ENCODE data around the gene RERE. TPM values are rescaled to one million over a fixed set of nuclear protein-coding genes. Genes with fewer than 3 reads are reported as not detected.

The RERE gene
- total RNA-seq, 1 experiment from 2014 or later: 40.6 TPM

DNA sequence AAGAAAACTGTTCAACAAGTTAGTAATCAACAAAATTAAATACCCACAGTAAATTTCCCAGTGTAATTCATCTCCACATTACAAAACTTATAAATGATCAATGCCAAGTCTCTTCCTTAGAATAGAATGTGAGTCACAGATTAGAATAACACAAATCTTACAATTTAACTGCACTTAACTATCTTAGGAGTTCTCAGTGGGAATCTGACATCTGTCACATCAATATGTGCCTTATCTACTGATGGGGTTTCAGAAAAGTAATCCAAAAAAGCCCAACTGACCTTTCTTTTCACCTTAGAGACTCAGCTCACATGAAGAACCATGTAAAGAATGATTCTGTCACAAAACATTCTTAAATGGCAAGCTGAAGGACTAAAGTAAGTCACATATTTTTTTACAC is 141.4 kb downstream of the RERE start:
- no peaks in the 10 kb centered on the region for H3K9me2 ChIP-seq (ENCODE audit: insufficient read depth)
- POLR2A ChIA-PET: no interaction called here
- no peak overlapping the region for H3K4me3 ChIP-seq (replicated peaks in 1 of 2; ENCODE audit: low read depth in 1 of 2, low read length in 2 of 2)
- H3K27ac ChIP-seq (ENCODE audit: low read depth, low read length): no peak overlapping the region
- H4K20me1 ChIP-seq (ENCODE audit: insufficient read depth): no peaks in the 10 kb centered on the region; the same call in 1 of the 2 replicates
- no peaks in the 10 kb centered on the region for H3K4me1 ChIP-seq (ENCODE audit: control insufficient read depth in 1 of 2, insufficient read depth in 2 of 2, low read length in 2 of 2)
- CTCF ChIA-PET: no interaction called here
- H3K9ac ChIP-seq (ENCODE audit: low read length): no peak overlapping the region
- no peak for DNase-seq (ENCODE audit: low read depth, low spot score)
- H3K36me3 ChIP-seq (ENCODE audit: control insufficient read depth in 1 of 2, insufficient read depth in 2 of 2, low read length in 2 of 2): no peaks in the 10 kb centered on the region
- no TSS peak for BruUV-seq (replicated peaks)
- ATAC-seq: no peak
- H3K4me2 ChIP-seq (ENCODE audit: low read length): no peak overlapping the region
- intact Hi-C loops (cut with micrococcal nuclease): no loop called here
- H3K27me3 ChIP-seq (ENCODE audit: insufficient read depth, low read length): no peaks in the 10 kb centered on the region
- RAD21 ChIA-PET (ENCODE audit: low non-redundant PET in 1 of 2, low total read pairs in 2 of 2, uncharacterized antibody in 2 of 2, unreplicated experiment in 2 of 2): no interaction called here
- peaks cover 40% of the 10 kb centered on the region for H3K79me2 ChIP-seq (ENCODE audit: insufficient read depth, low read length)
- TF ChIP-seq POLR2AphosphoS5 (IDR thresholded peaks at IDR 0.05; ENCODE audit: low read depth, low read length) (no peak), ZNF274 (IDR thresholded peaks at IDR 0.05; ENCODE audit: low read depth, low read length) (no peak)
- no peak overlapping the region for H2AFZ ChIP-seq (ENCODE audit: low read depth, low read length, poor library complexity, severe bottlenecking)
- no peaks in the 10 kb centered on the region for H3K9me3 ChIP-seq (ENCODE audit: control insufficient read depth in 1 of 2, insufficient read depth in 1 of 2, low read depth in 1 of 2, low read length in 2 of 2)

DNA sequence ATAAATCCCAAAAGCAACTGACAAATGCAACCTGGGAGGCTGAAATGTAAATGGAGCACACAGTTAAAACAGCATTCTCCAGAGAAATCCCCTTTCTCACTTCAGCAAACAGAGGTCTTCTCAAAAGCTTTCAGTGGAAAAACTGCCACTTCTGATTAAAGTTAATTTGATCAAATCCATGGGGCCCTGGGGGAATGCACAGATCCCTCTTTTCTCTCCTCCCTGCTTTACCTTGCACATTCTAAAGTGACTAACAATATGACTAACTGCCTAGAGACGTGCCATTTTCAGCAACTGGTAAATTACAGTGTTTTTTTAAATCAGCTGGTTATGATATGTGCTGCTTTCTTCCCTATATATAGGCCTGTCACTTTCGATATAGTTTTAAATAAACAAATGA is 142.5 kb downstream of the RERE start:
- Histone ChIP-seq H3K4me2 (ENCODE audit: low read length) (no peak overlapping the region), H3K27me3 (ENCODE audit: insufficient read depth, low read length) (no peaks in the 10 kb centered on the region), H3K36me3 (ENCODE audit: control insufficient read depth in 1 of 2, insufficient read depth in 2 of 2, low read length in 2 of 2) (no peaks in the 10 kb centered on the region), H3K79me2 (ENCODE audit: insufficient read depth, low read length) (peaks cover 43% of the 10 kb centered on the region), H3K4me3 (replicated peaks in 1 of 2; ENCODE audit: low read depth in 1 of 2, low read length in 2 of 2) (no peak overlapping the region), H3K9me3 (ENCODE audit: control insufficient read depth in 1 of 2, insufficient read depth in 1 of 2, low read depth in 1 of 2, low read length in 2 of 2) (no peaks in the 10 kb centered on the region), H3K9ac (ENCODE audit: low read length) (no peak overlapping the region), H3K27ac (ENCODE audit: low read depth, low read length) (no peak overlapping the region), H3K9me2 (ENCODE audit: insufficient read depth) (no peaks in the 10 kb centered on the region), H2AFZ (ENCODE audit: low read depth, low read length, poor library complexity, severe bottlenecking) (no peak overlapping the region), H3K4me1 (ENCODE audit: control insufficient read depth in 1 of 2, insufficient read depth in 2 of 2, low read length in 2 of 2) (no peaks in the 10 kb centered on the region), H4K20me1 (ENCODE audit: insufficient read depth) (no peaks in the 10 kb centered on the region; the same call in 1 of the 2 replicates)
- no peak for DNase-seq (ENCODE audit: low read depth, low spot score)
- TF ChIP-seq MAX (IDR thresholded peaks at IDR 0.05) (no peak), SIN3A (IDR thresholded peaks at IDR 0.05; ENCODE audit: low read depth) (no peak), CEBPB (IDR thresholded peaks at IDR 0.05; ENCODE audit: low read depth) (no peak), EGR1 (IDR thresholded peaks at IDR 0.05; ENCODE audit: low read depth) (no peak), EZH2phosphoT487 (IDR thresholded peaks at IDR 0.05; ENCODE audit: borderline replicate concordance) (no peak), SP1 (IDR thresholded peaks at IDR 0.05; ENCODE audit: low read depth) (no peak), ZNF274 (IDR thresholded peaks at IDR 0.05; ENCODE audit: low read depth, low read length) (no peak), POLR2A (IDR thresholded peaks at IDR 0.05; ENCODE audit: borderline replicate concordance, extremely low read depth, insufficient read depth, insufficient read length) (no peak)
- TF ChIP-seq, protein P1, sequence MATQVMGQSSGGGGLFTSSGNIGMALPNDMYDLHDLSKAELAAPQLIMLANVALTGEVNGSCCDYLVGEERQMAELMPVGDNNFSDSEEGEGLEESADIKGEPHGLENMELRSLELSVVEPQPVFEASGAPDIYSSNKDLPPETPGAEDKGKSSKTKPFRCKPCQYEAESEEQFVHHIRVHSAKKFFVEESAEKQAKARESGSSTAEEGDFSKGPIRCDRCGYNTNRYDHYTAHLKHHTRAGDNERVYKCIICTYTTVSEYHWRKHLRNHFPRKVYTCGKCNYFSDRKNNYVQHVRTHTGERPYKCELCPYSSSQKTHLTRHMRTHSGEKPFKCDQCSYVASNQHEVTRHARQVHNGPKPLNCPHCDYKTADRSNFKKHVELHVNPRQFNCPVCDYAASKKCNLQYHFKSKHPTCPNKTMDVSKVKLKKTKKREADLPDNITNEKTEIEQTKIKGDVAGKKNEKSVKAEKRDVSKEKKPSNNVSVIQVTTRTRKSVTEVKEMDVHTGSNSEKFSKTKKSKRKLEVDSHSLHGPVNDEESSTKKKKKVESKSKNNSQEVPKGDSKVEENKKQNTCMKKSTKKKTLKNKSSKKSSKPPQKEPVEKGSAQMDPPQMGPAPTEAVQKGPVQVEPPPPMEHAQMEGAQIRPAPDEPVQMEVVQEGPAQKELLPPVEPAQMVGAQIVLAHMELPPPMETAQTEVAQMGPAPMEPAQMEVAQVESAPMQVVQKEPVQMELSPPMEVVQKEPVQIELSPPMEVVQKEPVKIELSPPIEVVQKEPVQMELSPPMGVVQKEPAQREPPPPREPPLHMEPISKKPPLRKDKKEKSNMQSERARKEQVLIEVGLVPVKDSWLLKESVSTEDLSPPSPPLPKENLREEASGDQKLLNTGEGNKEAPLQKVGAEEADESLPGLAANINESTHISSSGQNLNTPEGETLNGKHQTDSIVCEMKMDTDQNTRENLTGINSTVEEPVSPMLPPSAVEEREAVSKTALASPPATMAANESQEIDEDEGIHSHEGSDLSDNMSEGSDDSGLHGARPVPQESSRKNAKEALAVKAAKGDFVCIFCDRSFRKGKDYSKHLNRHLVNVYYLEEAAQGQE (IDR thresholded peaks at IDR 0.05; ENCODE audit: low read depth): no peak
- BruUV-seq (replicated peaks): no TSS peak
- ChIA-PET POLR2A (no interaction called here), RAD21 (ENCODE audit: low non-redundant PET in 1 of 2, low total read pairs in 2 of 2, uncharacterized antibody in 2 of 2, unreplicated experiment in 2 of 2) (no interaction called here), CTCF (interaction anchor here (1.3 to 1.7 kb wide), 3 partner anchors 13 to 114 kb away, joined by 3 to 4 read pairs (median 4); no protein-coding TSS in a partner anchor)
- intact Hi-C loops (cut with micrococcal nuclease): no loop called here
- ATAC-seq: no peak
